ENCODE measurements around the gene TXNDC12.

GRCh38 chr1:52098139-52098871 is 43.3 kb upstream of the TXNDC12 start:
- TF ChIP-seq CTCF (IDR thresholded peaks at IDR 0.05) (no peak), EZH2 (IDR thresholded peaks at IDR 0.05; ENCODE audit: borderline replicate concordance, insufficient read depth, low read depth, low read length, poor library complexity, severe bottlenecking) (no peak)

Data from B cell (primary cell).